ENCODE data around the gene PMEPA1.

Gene PMEPA1

GRCh38 chr20:57618091-57618763 is 91.6 kb downstream of the PMEPA1 start:
- Histone ChIP-seq H3K27ac (ENCODE audit: low read depth, low read length) (no peak overlapping the region), H3K4me1 (ENCODE audit: control insufficient read depth in 1 of 2, insufficient read depth in 2 of 2, low read length in 2 of 2) (peaks cover 46 to 55% of the 10 kb centered on the region in 2 donors), H3K4me3 (ENCODE audit: low read depth in 1 of 2, low read length in 2 of 2) (peak overlapping the region; percentile 58 to 71), H3K9me3 (ENCODE audit: control insufficient read depth in 1 of 2, low read length in 2 of 2) (no peaks in the 10 kb centered on the region), H3K36me3 (ENCODE audit: control insufficient read depth in 1 of 2, insufficient read depth in 2 of 2, low read length in 2 of 2) (peaks cover 5 to 7% of the 10 kb centered on the region in 2 donors), H3K9ac (ENCODE audit: low read depth in 1 of 2, low read length in 2 of 2) (peak overlapping the region in 1 of 2 donors; percentile 33), H3K27me3 (ENCODE audit: control insufficient read depth in 1 of 2, insufficient read depth in 2 of 2, low read length in 2 of 2) (no peaks in the 10 kb centered on the region)

DNA sequence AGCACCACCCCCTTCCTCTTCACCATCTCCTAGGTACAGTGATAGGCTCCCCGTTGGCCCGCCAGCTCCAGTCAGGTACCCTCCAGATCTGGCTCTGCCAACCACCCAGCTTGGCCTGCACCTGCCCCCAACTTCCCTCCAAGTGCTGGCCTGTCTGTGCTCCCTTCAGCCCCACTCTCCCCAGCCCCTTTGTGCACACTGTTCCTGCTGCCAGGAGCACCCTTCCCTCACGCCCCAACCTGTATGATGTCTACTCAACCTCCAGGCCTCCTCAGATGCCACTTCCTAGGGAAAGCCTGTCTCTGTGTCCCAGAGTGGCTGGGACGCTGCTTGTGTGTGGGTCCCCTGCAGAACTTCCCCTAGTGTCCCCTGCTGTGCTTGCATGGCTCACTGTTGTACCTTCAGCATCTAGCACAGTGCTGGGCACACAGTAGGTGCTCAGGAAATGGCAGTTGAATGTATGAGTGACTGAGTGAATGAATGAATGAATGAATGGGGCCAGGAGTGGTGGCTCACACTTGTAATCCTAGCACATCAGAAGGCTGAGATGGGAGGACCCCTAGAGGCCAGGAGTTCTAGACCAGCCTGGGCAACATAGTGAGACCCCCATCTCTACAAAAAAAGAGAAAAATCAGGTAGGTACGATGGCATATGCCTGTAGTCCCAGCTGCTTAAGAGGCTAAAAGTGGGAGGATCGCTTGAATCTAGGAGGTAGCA is 92.6 kb downstream of the PMEPA1 start:
- no peaks in the 10 kb centered on the region for H3K9me3 ChIP-seq (ENCODE audit: control insufficient read depth in 1 of 2, low read length in 2 of 2)
- H3K9ac ChIP-seq (ENCODE audit: low read depth in 1 of 2, low read length in 2 of 2): no peak overlapping the region
- H3K27me3 ChIP-seq (ENCODE audit: control insufficient read depth in 1 of 2, insufficient read depth in 2 of 2, low read length in 2 of 2): no peaks in the 10 kb centered on the region
- no peak overlapping the region for H3K4me3 ChIP-seq (ENCODE audit: low read depth in 1 of 2, low read length in 2 of 2)
- H3K27ac ChIP-seq (ENCODE audit: low read depth, low read length): no peak overlapping the region
- H3K36me3 ChIP-seq (ENCODE audit: control insufficient read depth in 1 of 2, insufficient read depth in 2 of 2, low read length in 2 of 2): peaks cover 5 to 11% of the 10 kb centered on the region in 2 donors
- H3K4me1 ChIP-seq (ENCODE audit: control insufficient read depth in 1 of 2, insufficient read depth in 2 of 2, low read length in 2 of 2): peaks cover 42 to 47% of the 10 kb centered on the region in 2 donors

DNA sequence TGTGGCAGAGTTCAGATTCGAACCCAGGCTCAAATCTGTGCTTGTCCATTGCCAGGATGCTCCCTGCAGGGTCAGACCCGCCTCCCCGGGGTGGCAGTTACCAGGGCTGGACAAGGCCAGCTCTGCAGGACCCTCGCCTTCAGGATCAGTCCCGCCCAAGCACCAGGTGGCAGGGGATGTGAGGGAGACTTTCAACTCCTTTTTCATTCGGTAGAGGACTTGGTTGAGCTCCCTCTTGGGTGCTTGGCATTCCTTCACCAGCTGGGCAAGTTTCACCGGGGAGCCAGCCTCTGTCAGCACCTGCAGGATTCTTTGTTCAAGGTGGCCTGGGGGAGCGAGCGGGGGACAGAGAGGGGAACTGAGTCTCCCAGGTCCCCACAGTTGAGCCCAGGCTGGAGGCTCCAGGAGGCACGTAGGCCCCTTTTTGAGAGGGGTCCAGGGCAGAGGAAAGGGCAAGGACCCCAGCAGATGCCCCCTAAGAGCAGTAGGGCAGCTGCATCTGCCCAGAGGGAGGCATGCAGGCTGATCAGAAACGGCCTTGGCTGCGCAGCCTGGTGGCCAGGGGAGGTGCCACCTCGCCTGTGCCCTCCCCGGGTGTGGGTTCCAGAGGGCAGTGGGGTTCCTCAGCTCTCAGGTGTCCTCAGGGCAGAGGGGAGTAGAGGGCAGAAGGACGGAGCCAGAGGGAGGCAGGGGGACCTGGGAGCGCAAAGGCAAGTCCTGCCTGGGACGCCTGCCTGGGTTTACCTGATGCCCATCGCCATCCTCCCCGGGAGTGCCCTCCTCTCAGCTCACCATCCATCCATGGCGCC is 93.5 kb downstream of the PMEPA1 start:
- Histone ChIP-seq H3K9ac (ENCODE audit: low read depth in 1 of 2, low read length in 2 of 2) (no peak overlapping the region), H3K9me3 (ENCODE audit: control insufficient read depth in 1 of 2, low read length in 2 of 2) (no peaks in the 10 kb centered on the region), H3K27ac (ENCODE audit: low read depth, low read length) (no peak overlapping the region), H3K27me3 (ENCODE audit: control insufficient read depth in 1 of 2, insufficient read depth in 2 of 2, low read length in 2 of 2) (no peaks in the 10 kb centered on the region), H3K4me1 (ENCODE audit: control insufficient read depth in 1 of 2, insufficient read depth in 2 of 2, low read length in 2 of 2) (peaks cover 33 to 38% of the 10 kb centered on the region in 2 donors), H3K4me3 (ENCODE audit: low read depth in 1 of 2, low read length in 2 of 2) (no peak overlapping the region), H3K36me3 (ENCODE audit: control insufficient read depth in 1 of 2, insufficient read depth in 2 of 2, low read length in 2 of 2) (peaks cover 5 to 11% of the 10 kb centered on the region in 2 donors)

- Histone ChIP-seq H3K36me3 (ENCODE audit: control insufficient read depth in 1 of 2, insufficient read depth in 2 of 2, low read length in 2 of 2) (peaks cover 5 to 15% of the 10 kb centered on the region in 2 donors), H3K27me3 (ENCODE audit: control insufficient read depth in 1 of 2, insufficient read depth in 2 of 2, low read length in 2 of 2) (no peaks in the 10 kb centered on the region), H3K4me1 (ENCODE audit: control insufficient read depth in 1 of 2, insufficient read depth in 2 of 2, low read length in 2 of 2) (peaks cover 23 to 30% of the 10 kb centered on the region in 2 donors), H3K27ac (ENCODE audit: low read depth, low read length) (no peak overlapping the region), H3K9me3 (ENCODE audit: control insufficient read depth in 1 of 2, low read length in 2 of 2) (no peaks in the 10 kb centered on the region), H3K9ac (ENCODE audit: low read depth in 1 of 2, low read length in 2 of 2) (no peak overlapping the region), H3K4me3 (ENCODE audit: low read depth in 1 of 2, low read length in 2 of 2) (no peak overlapping the region)
Measured at GRCh38 chr20:57615445-57615811, 94.4 kb downstream of the PMEPA1 start.

DNA sequence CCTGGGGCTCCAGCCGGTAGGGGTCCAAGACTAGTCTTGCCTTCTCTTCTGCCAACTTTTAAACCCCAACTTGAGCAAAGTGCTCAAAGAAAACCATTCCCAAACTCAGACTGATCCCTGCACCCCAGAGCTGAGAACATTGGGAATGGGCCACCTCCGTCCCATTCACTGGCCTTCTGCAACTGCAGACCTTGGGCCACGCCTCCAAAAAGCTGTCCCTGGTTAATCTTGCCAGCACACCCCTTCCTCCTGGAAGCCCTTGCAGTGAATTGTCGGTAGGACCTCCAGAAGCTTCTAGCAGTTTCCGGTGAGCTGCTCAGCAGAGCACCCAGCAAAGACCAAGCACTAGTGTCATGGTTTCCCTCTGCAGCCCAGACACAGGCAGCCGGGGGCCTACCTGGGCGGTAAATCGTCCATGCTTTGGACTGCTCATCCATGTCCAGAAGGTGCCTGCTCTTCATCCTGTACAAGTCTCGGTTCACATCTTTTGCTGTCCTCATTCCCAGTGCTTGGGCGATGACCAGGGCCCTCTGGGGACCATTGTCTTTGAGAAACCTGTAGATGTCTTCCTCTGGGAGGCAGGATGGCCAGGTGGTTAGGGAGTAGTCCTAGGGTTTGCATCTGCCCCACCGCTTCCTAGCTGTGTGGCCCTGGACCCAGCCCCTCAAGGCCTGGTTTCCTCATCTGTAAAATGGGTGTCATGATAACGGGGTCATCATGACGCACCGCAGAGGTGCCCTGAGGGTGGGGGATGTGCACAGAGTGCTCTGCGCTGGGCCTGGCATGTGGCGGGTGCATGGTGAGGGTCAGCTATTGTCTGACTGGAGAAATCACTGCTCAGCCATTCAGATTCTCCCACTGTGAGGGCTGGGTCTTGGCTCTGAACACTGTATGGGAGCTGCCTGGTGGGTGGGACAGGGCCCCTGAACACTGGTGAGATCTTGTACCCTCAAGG is 95.0 kb downstream of the PMEPA1 start:
- peaks cover 5 to 17% of the 10 kb centered on the region in 2 donors for H3K36me3 ChIP-seq (ENCODE audit: control insufficient read depth in 1 of 2, insufficient read depth in 2 of 2, low read length in 2 of 2)
- no peak overlapping the region for H3K4me3 ChIP-seq (ENCODE audit: low read depth in 1 of 2, low read length in 2 of 2)
- H3K9me3 ChIP-seq (ENCODE audit: control insufficient read depth in 1 of 2, low read length in 2 of 2): no peaks in the 10 kb centered on the region
- no peak overlapping the region for H3K9ac ChIP-seq (ENCODE audit: low read depth in 1 of 2, low read length in 2 of 2)
- H3K27me3 ChIP-seq (ENCODE audit: control insufficient read depth in 1 of 2, insufficient read depth in 2 of 2, low read length in 2 of 2): no peaks in the 10 kb centered on the region
- H3K4me1 ChIP-seq (ENCODE audit: control insufficient read depth in 1 of 2, insufficient read depth in 2 of 2, low read length in 2 of 2): peaks cover 17 to 26% of the 10 kb centered on the region in 2 donors
- no peak overlapping the region for H3K27ac ChIP-seq (ENCODE audit: low read depth, low read length)

DNA sequence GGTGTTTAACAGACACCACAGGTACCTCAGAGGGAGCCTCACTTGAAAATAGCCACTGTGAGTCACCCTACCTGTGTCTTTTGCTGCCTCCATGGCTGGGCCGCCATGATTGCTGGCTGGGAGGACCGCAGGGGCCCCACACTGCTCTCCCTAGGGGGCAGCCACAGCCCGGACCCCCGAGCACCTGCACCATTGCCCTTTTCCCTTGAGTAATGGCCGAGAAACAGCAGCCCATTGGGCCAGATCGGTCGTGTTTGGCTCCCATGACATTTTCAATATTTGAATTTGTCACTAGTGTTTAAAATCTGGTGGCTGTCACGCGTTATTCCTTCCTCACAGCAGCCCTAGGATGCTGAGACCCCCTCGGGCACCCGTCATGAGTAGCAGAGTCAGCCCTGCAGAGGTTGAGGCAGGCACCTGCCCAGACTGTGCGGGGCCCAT is 96.3 kb downstream of the PMEPA1 start:
- Histone ChIP-seq H3K27me3 (ENCODE audit: control insufficient read depth in 1 of 2, insufficient read depth in 2 of 2, low read length in 2 of 2) (no peaks in the 10 kb centered on the region), H3K36me3 (ENCODE audit: control insufficient read depth in 1 of 2, insufficient read depth in 2 of 2, low read length in 2 of 2) (peaks cover 5 to 23% of the 10 kb centered on the region in 2 donors)

DNA sequence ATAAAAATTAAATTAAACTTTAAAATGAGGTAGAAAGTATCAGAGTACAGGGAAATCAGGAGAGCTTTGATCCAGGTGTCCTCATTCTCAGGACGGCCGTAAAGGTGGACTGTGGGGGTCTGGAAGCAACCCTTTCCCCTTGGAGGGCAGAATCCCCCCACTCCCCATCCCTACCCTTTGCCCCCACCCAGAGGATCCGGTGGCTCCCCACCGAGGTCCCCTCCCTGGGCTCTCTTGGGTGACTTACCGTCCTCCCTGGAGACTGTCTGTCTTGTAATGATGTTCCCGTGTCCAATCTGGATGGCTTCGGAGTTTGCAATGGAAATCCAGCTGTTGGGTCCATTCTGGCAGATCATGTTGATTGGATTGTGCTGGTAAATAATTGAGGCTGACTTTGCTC is 96.9 kb downstream of the PMEPA1 start:
- Histone ChIP-seq H3K4me3 (ENCODE audit: low read depth in 1 of 2, low read length in 2 of 2) (no peak overlapping the region), H3K4me1 (ENCODE audit: control insufficient read depth in 1 of 2, insufficient read depth in 2 of 2, low read length in 2 of 2) (peaks cover 6 to 12% of the 10 kb centered on the region in 2 donors), H3K27me3 (ENCODE audit: control insufficient read depth in 1 of 2, insufficient read depth in 2 of 2, low read length in 2 of 2) (no peaks in the 10 kb centered on the region), H3K36me3 (ENCODE audit: control insufficient read depth in 1 of 2, insufficient read depth in 2 of 2, low read length in 2 of 2) (peaks cover 5 to 23% of the 10 kb centered on the region in 2 donors), H3K9ac (ENCODE audit: low read depth in 1 of 2, low read length in 2 of 2) (no peak overlapping the region), H3K27ac (ENCODE audit: low read depth, low read length) (no peak overlapping the region), H3K9me3 (ENCODE audit: control insufficient read depth in 1 of 2, low read length in 2 of 2) (no peaks in the 10 kb centered on the region)

More for the DNA sequence above, 96.3 kb downstream of the PMEPA1 start:
- H3K9me3 ChIP-seq (ENCODE audit: control insufficient read depth in 1 of 2, low read length in 2 of 2): no peaks in the 10 kb centered on the region
- H3K4me1 ChIP-seq (ENCODE audit: control insufficient read depth in 1 of 2, insufficient read depth in 2 of 2, low read length in 2 of 2): peaks cover 12 to 18% of the 10 kb centered on the region in 2 donors
- no peak overlapping the region for H3K4me3 ChIP-seq (ENCODE audit: low read depth in 1 of 2, low read length in 2 of 2)
- H3K9ac ChIP-seq (ENCODE audit: low read depth in 1 of 2, low read length in 2 of 2): no peak overlapping the region
- H3K27ac ChIP-seq (ENCODE audit: low read depth, low read length): no peak overlapping the region

DNA sequence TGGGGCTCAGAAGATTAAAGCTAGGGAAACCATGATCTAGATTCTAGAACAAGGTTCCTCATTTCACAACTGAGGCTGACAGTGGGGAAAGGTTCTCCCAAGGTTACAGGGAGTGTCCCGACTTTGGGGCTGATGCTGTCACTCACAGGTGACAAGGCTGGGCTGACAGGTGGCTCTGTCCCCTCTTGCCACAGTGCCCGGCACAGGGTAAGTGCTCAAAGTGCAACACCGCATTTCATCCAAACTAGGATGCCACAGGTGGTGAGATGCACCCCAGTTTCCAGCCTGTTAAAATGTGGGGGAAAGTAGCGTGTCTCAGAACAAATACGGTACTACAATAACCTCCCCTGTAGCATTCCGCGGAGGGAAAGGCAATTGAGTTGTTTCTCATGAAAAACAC is 97.4 kb downstream of the PMEPA1 start:
- peaks cover 5 to 23% of the 10 kb centered on the region in 2 donors for H3K36me3 ChIP-seq (ENCODE audit: control insufficient read depth in 1 of 2, insufficient read depth in 2 of 2, low read length in 2 of 2)
- H3K27ac ChIP-seq (ENCODE audit: low read depth, low read length): no peak overlapping the region
- no peak overlapping the region for H3K9ac ChIP-seq (ENCODE audit: low read depth in 1 of 2, low read length in 2 of 2)
- H3K9me3 ChIP-seq (ENCODE audit: control insufficient read depth in 1 of 2, low read length in 2 of 2): no peaks in the 10 kb centered on the region
- H3K4me3 ChIP-seq (ENCODE audit: low read depth in 1 of 2, low read length in 2 of 2): no peak overlapping the region
- H3K27me3 ChIP-seq (ENCODE audit: control insufficient read depth in 1 of 2, insufficient read depth in 2 of 2, low read length in 2 of 2): no peaks in the 10 kb centered on the region
- peaks cover 3 to 7% of the 10 kb centered on the region in 2 donors for H3K4me1 ChIP-seq (ENCODE audit: control insufficient read depth in 1 of 2, insufficient read depth in 2 of 2, low read length in 2 of 2)

- H3K27me3 ChIP-seq (ENCODE audit: control insufficient read depth in 1 of 2, insufficient read depth in 2 of 2, low read length in 2 of 2): no peaks in the 10 kb centered on the region
Measured at GRCh38 chr20:57611586-57612311, 98.1 kb downstream of the PMEPA1 start.

More at GRCh38 chr20:57611586-57612311, 98.1 kb downstream of the PMEPA1 start:
- H3K4me3 ChIP-seq (ENCODE audit: low read depth in 1 of 2, low read length in 2 of 2): no peak overlapping the region
- no peak overlapping the region for H3K9ac ChIP-seq (ENCODE audit: low read depth in 1 of 2, low read length in 2 of 2)
- peaks cover 5 to 23% of the 10 kb centered on the region in 2 donors for H3K36me3 ChIP-seq (ENCODE audit: control insufficient read depth in 1 of 2, insufficient read depth in 2 of 2, low read length in 2 of 2)
- H3K27ac ChIP-seq (ENCODE audit: low read depth, low read length): no peak overlapping the region
- no peaks in the 10 kb centered on the region for H3K9me3 ChIP-seq (ENCODE audit: control insufficient read depth in 1 of 2, low read length in 2 of 2)
- peaks cover under 1 to 3% of the 10 kb centered on the region in 2 donors for H3K4me1 ChIP-seq (ENCODE audit: control insufficient read depth in 1 of 2, insufficient read depth in 2 of 2, low read length in 2 of 2)

Measured in duodenal mucosa (tissue), 2 donors.